GM21528 (cell line): Measurements from ENCODE around the gene SH3YL1.

Experiments used
- ATAC-seq: cut with Tn5 transposase; IDR thresholded peaks from one replicate; pipeline ENCODE4 v1.9.1; 2021; ENCODE audit warnings: mild to moderate bottlenecking, moderate library complexity; ENCODE audit not compliant: unreplicated experiment, low FRiP score

SH3YL1 gene

GRCh38 chr2:263774-264492 lies at the start of gene SH3YL1:
SH3YL1 (minus strand) TSS chr2:264032; CDS start chr2:263984, 48 bp downstream.
- peak; percentile 34 for ATAC-seq

- ATAC-seq: no peak
Observed at GRCh38 chr2:310994-311393, 47.2 kb upstream of the SH3YL1 start.

GRCh38 chr2:309954-310510 lies 46.2 kb upstream of the SH3YL1 start:
- no peak for ATAC-seq

- ATAC-seq: no peak
Observed at GRCh38 chr2:309148-309953, 45.5 kb upstream of the SH3YL1 start.

- ATAC-seq: no peak
Observed at GRCh38 chr2:305366-305765, 41.5 kb upstream of the SH3YL1 start.

- no peak for ATAC-seq
Observed at GRCh38 chr2:296354-296753, 32.5 kb upstream of the SH3YL1 start.

- ATAC-seq: no peak
Observed at GRCh38 chr2:295090-295489, 31.3 kb upstream of the SH3YL1 start.

GRCh38 chr2:290090-290722 lies 26.4 kb upstream of the SH3YL1 start:
- ATAC-seq: no peak

- ATAC-seq: no peak
Observed at GRCh38 chr2:289362-290089, 25.7 kb upstream of the SH3YL1 start.

GRCh38 chr2:288758-289361 lies 25.0 kb upstream of the SH3YL1 start:
- no peak for ATAC-seq

- ATAC-seq: no peak
Observed at GRCh38 chr2:287911-288757, 24.3 kb upstream of the SH3YL1 start, which contains the start of gene ALKAL2. ALKAL2 (minus strand) TSS chr2:288091; CDS start chr2:287835, 256 bp downstream.

- no peak for ATAC-seq
Observed at GRCh38 chr2:287471-287885, 23.6 kb upstream of the SH3YL1 start.

- ATAC-seq: no peak
Observed at GRCh38 chr2:286774-287392, 23.1 kb upstream of the SH3YL1 start.

- ATAC-seq: no peak
Observed at GRCh38 chr2:286035-286434, 22.2 kb upstream of the SH3YL1 start.

- no peak for ATAC-seq
Observed at GRCh38 chr2:285531-285930, 21.7 kb upstream of the SH3YL1 start.

GRCh38 chr2:284896-285492 lies 21.2 kb upstream of the SH3YL1 start:
- no peak for ATAC-seq

GRCh38 chr2:283996-284794 lies 20.4 kb upstream of the SH3YL1 start:
- no peak for ATAC-seq
